Measurements from ENCODE around the gene UCMA. TPM values are rescaled to one million over a fixed set of nuclear protein-coding genes. Genes with fewer than 3 reads are reported as not detected.

UCMA gene
- total RNA-seq, 4 donors from 2014 or later = not detected

DNA sequence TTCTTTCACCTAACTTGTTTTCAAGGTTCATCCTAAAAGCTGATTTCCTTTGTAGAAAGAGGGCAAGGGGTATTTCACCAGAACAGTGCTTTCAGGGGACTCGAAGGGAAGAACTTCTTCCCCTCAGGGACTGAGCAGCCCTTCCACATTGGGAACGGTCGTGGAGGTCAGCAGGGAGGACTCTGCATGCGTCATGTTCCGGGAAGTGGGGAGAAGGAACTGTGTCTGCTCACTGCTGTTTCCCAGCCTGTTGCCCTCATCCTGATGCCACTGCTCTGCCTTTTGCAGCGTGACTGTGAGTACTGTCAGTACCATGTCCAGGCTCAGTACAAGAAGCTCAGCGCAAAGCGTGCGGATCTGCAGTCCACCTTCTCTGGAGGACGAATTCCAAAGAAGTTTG is 45.6 kb downstream of the UCMA start:
- no peak for DNase-seq
- Histone ChIP-seq H3K9me3 (no peaks in the 10 kb centered on the region), H3K27ac (no peak overlapping the region), H3K4me1 (peaks cover 0 to 16% (median 0%) of the 10 kb centered on the region in 3 donors), H3K4me3 (no peak overlapping the region), H3K27me3 (no peaks in the 10 kb centered on the region), H3K36me3 (no peaks in the 10 kb centered on the region)
- TF ChIP-seq, protein P1, sequence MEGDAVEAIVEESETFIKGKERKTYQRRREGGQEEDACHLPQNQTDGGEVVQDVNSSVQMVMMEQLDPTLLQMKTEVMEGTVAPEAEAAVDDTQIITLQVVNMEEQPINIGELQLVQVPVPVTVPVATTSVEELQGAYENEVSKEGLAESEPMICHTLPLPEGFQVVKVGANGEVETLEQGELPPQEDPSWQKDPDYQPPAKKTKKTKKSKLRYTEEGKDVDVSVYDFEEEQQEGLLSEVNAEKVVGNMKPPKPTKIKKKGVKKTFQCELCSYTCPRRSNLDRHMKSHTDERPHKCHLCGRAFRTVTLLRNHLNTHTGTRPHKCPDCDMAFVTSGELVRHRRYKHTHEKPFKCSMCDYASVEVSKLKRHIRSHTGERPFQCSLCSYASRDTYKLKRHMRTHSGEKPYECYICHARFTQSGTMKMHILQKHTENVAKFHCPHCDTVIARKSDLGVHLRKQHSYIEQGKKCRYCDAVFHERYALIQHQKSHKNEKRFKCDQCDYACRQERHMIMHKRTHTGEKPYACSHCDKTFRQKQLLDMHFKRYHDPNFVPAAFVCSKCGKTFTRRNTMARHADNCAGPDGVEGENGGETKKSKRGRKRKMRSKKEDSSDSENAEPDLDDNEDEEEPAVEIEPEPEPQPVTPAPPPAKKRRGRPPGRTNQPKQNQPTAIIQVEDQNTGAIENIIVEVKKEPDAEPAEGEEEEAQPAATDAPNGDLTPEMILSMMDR (IDR thresholded peaks at IDR 0.05) = no peak
- TF ChIP-seq POLR2A (IDR thresholded peaks at IDR 0.05) = no peak
- intact Hi-C loops (cut with DNase I) = no loop called here
- WGBS, 2 donors = 93 to 100% methylated on average over 4 to 8 of the region's 10 CpGs

DNA sequence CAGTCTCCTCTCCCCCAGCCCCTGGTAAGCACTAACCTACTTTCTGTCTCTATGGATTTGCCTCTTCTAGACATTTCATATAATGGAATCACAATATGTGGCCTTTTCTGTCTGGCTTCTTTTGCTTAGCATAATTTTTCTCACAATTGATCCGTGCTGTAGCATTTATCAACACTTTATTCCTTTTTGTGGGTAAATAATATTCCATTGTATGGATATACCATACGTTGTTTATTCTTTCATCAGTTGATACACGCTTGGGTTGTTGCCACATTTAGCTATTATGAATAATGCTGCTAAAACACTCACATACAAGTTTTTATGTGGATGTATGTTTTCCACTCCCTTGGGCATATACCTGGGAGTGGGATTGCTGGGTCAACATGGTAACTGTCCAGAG is 47.0 kb downstream of the UCMA start:
- no peaks in the 10 kb centered on the region for H3K36me3 ChIP-seq
- H3K27me3 ChIP-seq = no peaks in the 10 kb centered on the region
- H3K4me3 ChIP-seq = no peak overlapping the region
- intact Hi-C loops (cut with DNase I) = no loop called here
- 92 to 98% methylated on average over 3 of the region's 3 CpGs for WGBS, 2 donors
- TF ChIP-seq POLR2A (IDR thresholded peaks at IDR 0.05) = no peak
- TF ChIP-seq, protein P1 (IDR thresholded peaks at IDR 0.05) = no peak
- no peaks in the 10 kb centered on the region for H3K9me3 ChIP-seq
- peaks cover 0 to 16% (median 0%) of the 10 kb centered on the region in 3 donors for H3K4me1 ChIP-seq
- H3K27ac ChIP-seq = no peak overlapping the region
- no peak for DNase-seq

DNA sequence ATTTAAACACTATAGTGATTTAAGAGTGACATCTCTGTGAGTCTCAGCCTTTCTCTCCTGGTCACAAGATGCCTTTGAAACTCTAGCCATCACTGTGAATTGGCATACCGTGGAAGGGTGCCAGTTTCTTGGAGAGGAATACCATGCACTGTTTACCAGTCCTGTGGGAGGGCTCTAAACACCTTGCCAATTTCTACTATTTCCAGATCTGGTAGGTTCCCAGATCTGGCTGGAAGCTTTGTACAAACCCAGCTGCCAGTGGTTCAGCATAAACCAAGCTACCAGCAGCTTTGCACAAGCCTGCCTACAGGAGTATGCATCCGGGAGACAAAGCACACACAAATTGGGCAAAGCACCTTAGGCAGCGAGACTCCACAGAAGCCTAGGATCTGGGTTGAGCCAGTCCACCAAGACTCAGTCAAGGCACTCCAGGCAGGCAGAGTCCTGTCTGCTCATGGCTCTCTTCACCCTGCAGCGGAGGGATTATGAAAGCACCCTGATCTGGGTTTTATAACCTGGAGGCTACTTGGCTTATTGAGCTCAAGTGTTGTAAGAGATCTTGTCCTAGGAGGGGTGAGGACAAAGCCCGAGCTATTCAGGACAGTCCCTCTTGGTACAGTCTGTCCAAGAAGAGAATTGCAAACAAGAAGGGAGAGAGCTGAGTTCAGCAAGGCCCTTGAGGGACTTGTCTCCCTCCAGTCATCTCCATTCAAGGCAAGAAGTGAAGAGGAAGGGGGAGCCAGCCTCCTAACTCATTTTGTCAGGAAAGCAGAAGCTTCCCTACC is 49.3 kb downstream of the UCMA start:
- Histone ChIP-seq H3K9me3 (no peaks in the 10 kb centered on the region), H3K4me1 (peaks cover 0 to 15% (median 0%) of the 10 kb centered on the region in 3 donors), H3K27ac (peak overlapping the region in 2 of 4 donors; percentile 19 to 26), H3K27me3 (no peaks in the 10 kb centered on the region), H3K4me3 (no peak overlapping the region), H3K36me3 (no peaks in the 10 kb centered on the region)
- intact Hi-C loops (cut with DNase I) = no loop called here
- WGBS, 2 donors = 34 to 50% methylated on average over 3 to 5 of the region's 5 CpGs
- no peak for TF ChIP-seq POLR2A (IDR thresholded peaks at IDR 0.05)
- TF ChIP-seq, protein P1 (IDR thresholded peaks at IDR 0.05) = no peak
- DNase-seq = no peak

DNA sequence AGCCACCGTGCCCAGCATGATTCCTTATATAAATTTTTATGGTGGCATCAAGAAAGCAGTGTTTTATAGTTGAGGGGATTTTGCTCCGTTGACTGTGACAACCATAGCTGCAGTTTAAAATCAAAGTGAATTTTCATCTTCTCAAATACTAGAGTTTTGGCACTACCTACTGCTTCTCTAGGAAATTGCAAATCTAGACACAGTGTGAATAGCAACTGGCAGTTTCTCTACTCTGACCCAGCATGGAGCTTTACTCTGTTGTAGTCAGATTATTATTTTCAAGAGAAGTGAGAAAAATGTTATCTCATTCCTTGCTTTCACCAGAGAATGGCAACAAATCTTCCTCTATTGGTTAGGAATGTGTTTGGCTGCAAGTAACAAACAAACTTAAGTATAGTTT is 49.9 kb downstream of the UCMA start:
- no peaks in the 10 kb centered on the region for H3K27me3 ChIP-seq
- peak overlapping the region in 1 of 4 donors; percentile 25 for H3K27ac ChIP-seq
- H3K4me3 ChIP-seq = no peak overlapping the region
- no peaks in the 10 kb centered on the region for H3K9me3 ChIP-seq
- no peak for TF ChIP-seq POLR2A (IDR thresholded peaks at IDR 0.05)
- TF ChIP-seq, protein P1 (IDR thresholded peaks at IDR 0.05) = no peak
- WGBS, 2 donors = 75 to 80% methylated on average over 1 to 2 of the region's 2 CpGs
- peaks cover 0 to 13% (median 0%) of the 10 kb centered on the region in 3 donors for H3K4me1 ChIP-seq
- intact Hi-C loops (cut with DNase I) = no loop called here
- no peak for DNase-seq
- no peaks in the 10 kb centered on the region for H3K36me3 ChIP-seq

DNA sequence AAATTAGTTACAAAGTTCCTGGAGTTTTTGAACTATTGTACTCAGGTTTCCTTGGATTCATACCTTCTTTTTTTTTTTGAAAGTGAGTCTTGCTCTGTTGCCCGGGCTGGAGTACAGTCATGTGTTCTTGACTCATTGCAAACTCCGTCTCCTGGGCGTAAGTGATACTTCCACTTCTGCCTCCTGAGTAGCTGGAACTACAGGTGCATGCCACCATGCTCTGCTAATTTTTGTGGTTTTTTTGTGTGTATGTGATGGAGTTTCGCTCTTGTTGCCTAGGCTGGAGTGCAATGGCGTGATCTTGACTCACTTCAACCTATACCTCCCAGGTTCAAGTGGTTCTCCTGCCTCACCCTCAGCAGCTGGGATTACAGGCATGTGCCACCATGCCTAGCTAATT is 50.5 kb downstream of the UCMA start:
- no peaks in the 10 kb centered on the region for H3K36me3 ChIP-seq
- no peaks in the 10 kb centered on the region for H3K27me3 ChIP-seq
- H3K4me1 ChIP-seq = peaks cover 0 to 13% (median 0%) of the 10 kb centered on the region in 3 donors
- WGBS, 2 donors = 69 to 79% methylated on average over 5 of the region's 5 CpGs
- intact Hi-C loops (cut with DNase I) = no loop called here
- no peaks in the 10 kb centered on the region for H3K9me3 ChIP-seq
- DNase-seq = no peak
- no peak overlapping the region for H3K4me3 ChIP-seq
- no peak for TF ChIP-seq POLR2A (IDR thresholded peaks at IDR 0.05)
- TF ChIP-seq, protein P1 (IDR thresholded peaks at IDR 0.05) = no peak
- H3K27ac ChIP-seq = no peak overlapping the region
